Left colon (tissue), 2 donors: Measurements from ENCODE around the gene RAB40C. TPM values are rescaled to one million over a fixed set of nuclear protein-coding genes. Genes with fewer than 3 reads are reported as not detected.

ENCODE experiments used
- microRNA-seq, 2 donors: library from miRNA; unstranded; fragments of <30 nt; microRNA quantifications; one replicate each; pipeline versions ENCODE4 v1.1.0 to v1.2.0, GENCODE V29; 2020
- total RNA-seq, 2 donors: library from RNA; stranded (reverse); fragmentation: NEBNext Ultra II Directional; extraction: Animal tissue kit (Norgen Biotek cat#: 25700); gene quantifications; one replicate each; pipeline ENCODE4 v1.2.1, GENCODE V29; 2021
- donor health status: DM: no; HTN: no; CAD: no.
- donor health status: DM: yes; HTN: yes; CAD: no.

Gene RAB40C
- total RNA-seq, 2 donors from 2014 or later: 38.2 to 43.4 TPM

Small RNAs within 50 kb of the gene (microRNA-seq; reads per million reads assigned to microRNA genes)
- 2.7 to 6.8 reads per million in 2 donors for gene MIR3176

Other genes with a start within 250 kb of the RAB40C start
- 10 to 100 TPM; 32.8 to 38.4 TPM for gene AXIN1, start 237.3 kb upstream of the RAB40C start, total RNA-seq
- 10 to 100 TPM; 47.7 to 48.2 TPM for gene MRPL28, start 219.5 kb upstream of the RAB40C start, total RNA-seq
- 100 to 1,000 TPM; 116 to 130 TPM for gene PGAP6, start 208.1 kb upstream of the RAB40C start, total RNA-seq
- gene NME4, start 192.9 kb upstream of the RAB40C start, total RNA-seq: 10 to 100 TPM; 38.4 to 39.1 TPM
- 10 to 100 TPM; 60.6 to 61.8 TPM for gene DECR2, start 188.2 kb upstream of the RAB40C start, total RNA-seq
- 10 to 100 TPM; 21.2 to 23.2 TPM for gene RAB11FIP3, start 164.4 kb upstream of the RAB40C start, total RNA-seq
- gene CAPN15, start 62.4 kb upstream of the RAB40C start, total RNA-seq: 100 to 1,000 TPM in 1 of 2 donors, 10 to 100 TPM in 1; 98.8 to 102 TPM
- not detected for gene PRR35, start 29.7 kb upstream of the RAB40C start, total RNA-seq
- gene NHLRC4, start 23.1 kb upstream of the RAB40C start, total RNA-seq: under 1 TPM in 1 of 2 donors, not detected in 1; 0.36 TPM
- gene PIGQ, start 20.1 kb upstream of the RAB40C start, total RNA-seq: 10 to 100 TPM; 37.6 to 39.5 TPM
- gene WFIKKN1, start 40.9 kb downstream of the RAB40C start, total RNA-seq: 1 to 10 TPM in 1 of 2 donors, under 1 TPM in 1; 0.64 to 3.6 TPM
- 10 to 100 TPM; 42.0 to 52.0 TPM for gene METTL26, start 46.2 kb downstream of the RAB40C start, total RNA-seq
- 100 to 1,000 TPM in 1 of 2 donors, 10 to 100 TPM in 1; 98.5 to 161 TPM for gene MCRIP2, start 51.8 kb downstream of the RAB40C start, total RNA-seq
- gene WDR90, start 59.3 kb downstream of the RAB40C start, total RNA-seq: 10 to 100 TPM; 28.3 to 57.6 TPM
- gene RHOT2, start 78.1 kb downstream of the RAB40C start, total RNA-seq: 100 to 1,000 TPM; 118 to 158 TPM
- gene RHBDL1, start 85.6 kb downstream of the RAB40C start, total RNA-seq: 1 to 10 TPM; 4.4 to 5.3 TPM
- 100 to 1,000 TPM in 1 of 2 donors, 10 to 100 TPM in 1; 86.6 to 105 TPM for gene STUB1, start 90.3 kb downstream of the RAB40C start, total RNA-seq
- gene JMJD8, start 94.3 kb downstream of the RAB40C start, total RNA-seq: 10 to 100 TPM; 41.6 to 49.2 TPM
- 10 to 100 TPM in 1 of 2 donors, 1 to 10 TPM in 1; 9.5 to 10.6 TPM for gene WDR24, start 100.3 kb downstream of the RAB40C start, total RNA-seq
- 1 to 10 TPM; 1.2 to 3.1 TPM for gene FBXL16, start 115.7 kb downstream of the RAB40C start, total RNA-seq
- 10 to 100 TPM; 21.7 to 37.8 TPM for gene METRN, start 125.1 kb downstream of the RAB40C start, total RNA-seq
- gene ANTKMT, start 131.1 kb downstream of the RAB40C start, total RNA-seq: 10 to 100 TPM; 47.2 to 48.6 TPM
- gene CCDC78, start 136.4 kb downstream of the RAB40C start, total RNA-seq: under 1 TPM; 0.75 to 0.95 TPM
- gene HAGHL, start 137.0 kb downstream of the RAB40C start, total RNA-seq: 1 to 10 TPM; 2.0 to 3.3 TPM
- 10 to 100 TPM; 36.0 to 50.2 TPM for gene CIAO3, start 150.9 kb downstream of the RAB40C start, total RNA-seq
- gene MSLN, start 170.7 kb downstream of the RAB40C start, total RNA-seq: 1 to 10 TPM; 6.4 to 7.0 TPM
- 10 to 100 TPM; 21.3 to 24.1 TPM for gene RPUSD1, start 198.3 kb downstream of the RAB40C start, total RNA-seq
- gene CHTF18, start 198.6 kb downstream of the RAB40C start, total RNA-seq: 10 to 100 TPM in 1 of 2 donors, 1 to 10 TPM in 1; 9.5 to 20.3 TPM
- gene GNG13, start 210.7 kb downstream of the RAB40C start, total RNA-seq: under 1 TPM; 0.40 to 0.53 TPM